Skeletal muscle satellite cell (primary cell): ENCODE measurements around the gene NUB1.
A peak's percentile ranks its signal among the peaks of the same experiment; 100 is the strongest.

ENCODE experiments used
- H3K27me3 ChIP-seq: 2 replicates; pipeline ENCODE4 v1.7.0; 2013; ENCODE audit warnings: low read length; ENCODE audit not compliant: control insufficient read depth, insufficient read depth
- H3K36me3 ChIP-seq: 2 replicates; pipeline ENCODE4 v1.7.0; 2013; ENCODE audit warnings: mild to moderate bottlenecking, control low read depth, low read length; ENCODE audit not compliant: insufficient read depth
- H3K4me1 ChIP-seq: 2 replicates; pipeline ENCODE4 v1.7.0; 2013; ENCODE audit warnings: low read length; ENCODE audit not compliant: control insufficient read depth, insufficient read depth
- H3K4me2 ChIP-seq: 2 replicates; pipeline ENCODE4 v1.7.0; 2013; ENCODE audit warnings: mild to moderate bottlenecking, low read length
- H3K4me3 ChIP-seq: 2 replicates; pipeline ENCODE4 v1.7.0; 2013; ENCODE audit warnings: low read length
- H3K9ac ChIP-seq: 2 replicates; pipeline ENCODE4 v1.7.0; 2013; ENCODE audit warnings: mild to moderate bottlenecking, low read depth, low read length, moderate library complexity
- H3K9me3 ChIP-seq: replicated peaks from 2 replicates; pipeline ENCODE4 v1.7.0; 2013; ENCODE audit warnings: mild to moderate bottlenecking, control low read depth, low read length

The NUB1 gene

GRCh38 chr7:151336027-151336708 is 5.4 kb upstream of the NUB1 start:
- Histone ChIP-seq H3K4me2 (no peak overlapping the region), H3K4me3 (no peak overlapping the region), H3K27me3 (peaks cover 39% of the 10 kb centered on the region), H3K9me3 (no peaks in the 10 kb centered on the region), H3K36me3 (no peaks in the 10 kb centered on the region), H3K4me1 (peaks cover 1% of the 10 kb centered on the region), H3K9ac (no peak overlapping the region)

GRCh38 chr7:151337346-151337745 is 4.3 kb upstream of the NUB1 start:
- H3K4me2 ChIP-seq = no peak overlapping the region
- H3K9me3 ChIP-seq = no peaks in the 10 kb centered on the region
- H3K27me3 ChIP-seq = peaks cover 37% of the 10 kb centered on the region
- no peak overlapping the region for H3K4me3 ChIP-seq
- H3K4me1 ChIP-seq = peaks cover 3% of the 10 kb centered on the region
- no peaks in the 10 kb centered on the region for H3K36me3 ChIP-seq
- H3K9ac ChIP-seq = no peak overlapping the region

GRCh38 chr7:151338809-151339208 is 2.8 kb upstream of the NUB1 start:
- no peaks in the 10 kb centered on the region for H3K36me3 ChIP-seq

GRCh38 chr7:151339651-151340382 is 1.8 kb upstream of the NUB1 start:
- Histone ChIP-seq H3K36me3 (no peaks in the 10 kb centered on the region), H3K4me3 (no peak overlapping the region), H3K4me2 (peak overlapping the region; percentile 8), H3K27me3 (peaks cover 18% of the 10 kb centered on the region), H3K4me1 (peaks cover 7% of the 10 kb centered on the region), H3K9me3 (no peaks in the 10 kb centered on the region), H3K9ac (no peak overlapping the region)

More at GRCh38 chr7:151338809-151339208, 2.8 kb upstream of the NUB1 start:
- Histone ChIP-seq H3K9me3 (no peaks in the 10 kb centered on the region), H3K4me3 (no peak overlapping the region), H3K4me1 (peaks cover 7% of the 10 kb centered on the region), H3K27me3 (peaks cover 27% of the 10 kb centered on the region), H3K4me2 (no peak overlapping the region), H3K9ac (no peak overlapping the region)

DNA sequence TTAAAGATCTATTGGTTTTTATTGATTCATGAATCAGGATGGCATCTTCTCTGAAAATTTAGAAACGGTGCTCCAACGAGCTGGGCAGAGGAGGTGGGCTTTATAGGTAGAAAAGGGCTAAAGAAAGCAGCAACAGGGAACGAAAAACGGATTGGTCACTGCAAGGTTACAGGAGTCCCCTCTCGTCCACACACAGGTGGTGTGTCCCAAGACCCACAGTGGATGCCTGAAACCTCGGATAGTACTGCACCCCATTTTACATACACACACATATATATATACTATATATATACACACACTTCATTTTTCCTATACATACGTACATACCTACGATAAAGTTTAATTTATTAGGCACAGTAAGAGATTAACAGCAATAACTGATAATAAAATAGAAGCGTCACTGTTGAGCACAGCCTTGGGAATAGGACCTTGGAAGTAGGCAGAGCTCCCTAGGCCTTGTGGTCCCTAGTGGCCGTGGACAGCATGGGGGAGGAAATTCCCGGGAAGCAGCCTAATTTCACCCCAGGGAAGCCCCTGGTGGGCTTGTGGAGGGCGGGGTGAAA is 737 bp upstream of the NUB1 start:
- Histone ChIP-seq H3K9ac (no peak overlapping the region), H3K4me1 (peaks cover 7% of the 10 kb centered on the region), H3K9me3 (no peaks in the 10 kb centered on the region), H3K27me3 (peaks cover 7% of the 10 kb centered on the region), H3K4me3 (peak overlapping the region; percentile 93), H3K4me2 (peak overlapping the region; percentile 77), H3K36me3 (peaks cover 4% of the 10 kb centered on the region)

DNA sequence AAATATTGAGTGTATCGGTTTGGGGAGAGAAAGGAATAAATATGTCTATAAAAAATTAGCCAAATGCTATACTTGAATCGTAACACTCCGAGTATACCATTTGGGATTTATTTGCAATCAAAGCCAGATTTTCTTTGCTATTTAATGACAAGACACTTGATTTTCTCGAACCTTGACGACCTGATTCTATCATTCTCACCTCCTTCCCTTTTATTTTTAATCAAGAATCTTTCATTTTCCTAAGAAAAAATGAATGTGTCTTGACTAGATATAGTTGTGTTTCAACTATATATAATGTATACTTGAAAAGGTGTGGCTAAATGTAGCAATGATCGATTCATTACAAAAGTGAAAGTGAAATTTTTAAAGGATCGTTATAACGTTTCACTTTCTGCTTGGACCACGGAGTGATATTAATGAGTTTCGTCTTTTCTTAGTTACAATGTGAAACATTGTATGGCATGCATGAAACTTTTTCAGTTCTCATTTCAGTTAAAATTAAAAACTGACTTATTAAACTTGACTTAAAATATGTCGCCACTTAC is 562 bp downstream of the NUB1 start:
- Histone ChIP-seq H3K4me2 (peak overlapping the region; percentile 86), H3K9ac (peak overlapping the region; percentile 88), H3K27me3 (no peaks in the 10 kb centered on the region), H3K9me3 (no peaks in the 10 kb centered on the region), H3K36me3 (peaks cover 14% of the 10 kb centered on the region), H3K4me3 (peak overlapping the region; percentile 93), H3K4me1 (peaks cover 7% of the 10 kb centered on the region)

DNA sequence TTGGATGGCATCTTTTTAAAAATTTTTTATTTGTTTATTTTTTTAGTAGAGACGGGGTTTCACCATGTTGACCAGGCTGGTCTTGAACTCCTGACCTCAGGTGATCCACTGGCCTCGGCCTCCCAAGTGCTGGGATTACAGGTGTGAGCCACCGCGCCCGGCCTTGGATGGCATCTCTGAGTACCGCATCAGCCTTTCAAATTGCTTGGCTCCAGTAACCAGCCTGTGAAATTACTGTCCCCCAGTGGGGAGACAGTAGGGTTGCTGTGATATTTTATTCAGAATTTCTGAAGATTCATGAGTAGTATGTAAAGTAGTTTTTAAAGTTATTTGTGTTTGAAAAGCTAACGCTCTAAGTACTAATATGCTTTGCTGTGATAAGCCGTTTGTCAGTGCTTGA is 1.2 kb downstream of the NUB1 start:
- peaks cover 14% of the 10 kb centered on the region for H3K36me3 ChIP-seq
- H3K4me2 ChIP-seq = peak overlapping the region; percentile 86
- peaks cover 7% of the 10 kb centered on the region for H3K4me1 ChIP-seq
- peak overlapping the region; percentile 93 for H3K4me3 ChIP-seq
- H3K9me3 ChIP-seq = no peaks in the 10 kb centered on the region
- peak overlapping the region; percentile 88 for H3K9ac ChIP-seq
- no peaks in the 10 kb centered on the region for H3K27me3 ChIP-seq

DNA sequence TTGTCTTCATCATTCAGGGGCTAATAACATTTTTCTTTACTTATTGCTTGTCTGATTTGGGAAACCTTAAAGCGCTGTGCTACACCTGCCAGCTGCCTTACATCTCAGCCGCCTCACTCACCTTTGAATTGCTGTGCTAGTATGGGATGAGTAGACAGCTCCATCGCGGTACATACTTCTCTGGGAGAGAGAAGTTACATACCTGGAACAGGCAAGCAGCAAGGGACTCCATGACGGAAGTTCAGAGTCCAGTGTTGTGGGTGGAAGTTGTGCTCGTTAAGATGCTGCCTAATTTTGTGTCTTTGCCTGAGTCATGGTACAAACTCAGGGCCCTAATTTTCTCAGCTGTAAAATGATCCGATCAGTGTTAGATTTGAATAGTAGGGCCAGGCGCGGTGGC is 1.9 kb downstream of the NUB1 start:
- no peaks in the 10 kb centered on the region for H3K27me3 ChIP-seq
- peaks cover 7% of the 10 kb centered on the region for H3K4me1 ChIP-seq
- no peaks in the 10 kb centered on the region for H3K9me3 ChIP-seq
- no peak overlapping the region for H3K4me3 ChIP-seq
- peaks cover 14% of the 10 kb centered on the region for H3K36me3 ChIP-seq
- H3K4me2 ChIP-seq = no peak overlapping the region
- no peak overlapping the region for H3K9ac ChIP-seq

DNA sequence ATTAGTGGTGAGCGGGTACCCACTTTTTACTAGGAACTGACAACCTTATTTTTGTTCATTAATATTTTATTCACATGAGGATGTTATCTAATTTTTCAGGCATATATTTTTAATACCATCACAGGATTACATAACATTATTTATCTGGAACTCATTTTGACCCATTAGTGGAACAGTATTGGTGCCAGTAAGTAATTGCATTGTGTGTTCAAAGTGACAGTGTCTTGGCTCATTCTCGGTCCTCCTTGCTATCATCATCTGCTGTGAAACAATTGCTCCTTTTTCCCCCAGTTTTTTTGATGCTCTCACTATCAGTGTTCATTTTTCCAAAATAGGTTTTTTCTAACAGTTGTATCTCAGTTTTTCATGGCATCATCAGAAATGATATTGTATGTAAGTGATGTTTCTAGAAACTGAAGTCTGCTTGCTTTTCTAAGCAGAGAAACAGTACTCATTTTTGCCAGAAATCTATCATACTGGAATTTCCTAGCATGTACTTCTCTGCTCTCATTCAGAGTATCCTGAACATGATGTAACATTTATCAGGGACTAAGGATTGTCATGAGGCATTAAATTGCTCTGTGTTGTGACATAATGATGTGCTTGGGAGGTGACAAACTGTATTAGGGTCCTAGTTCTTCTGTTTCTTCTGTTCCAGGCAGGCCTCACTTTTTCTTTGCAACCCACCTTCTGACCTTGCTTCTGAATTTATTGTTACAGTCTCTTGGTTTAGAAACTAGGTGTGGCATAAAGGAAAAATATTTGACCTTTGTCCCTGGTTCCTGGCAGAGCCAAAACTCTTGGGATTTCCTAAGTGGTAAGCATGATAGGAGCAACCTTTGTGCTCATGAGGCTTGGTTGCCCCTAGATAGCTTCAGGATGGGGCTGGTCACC is 4.2 kb downstream of the NUB1 start:
- Histone ChIP-seq H3K27me3 (no peaks in the 10 kb centered on the region), H3K4me1 (peaks cover 7% of the 10 kb centered on the region), H3K9me3 (no peaks in the 10 kb centered on the region), H3K4me2 (no peak overlapping the region), H3K9ac (no peak overlapping the region), H3K4me3 (no peak overlapping the region), H3K36me3 (peaks cover 28% of the 10 kb centered on the region)

GRCh38 chr7:151346470-151346769 is 4.8 kb downstream of the NUB1 start:
- H3K36me3 ChIP-seq = peaks cover 32% of the 10 kb centered on the region
- H3K9me3 ChIP-seq = no peaks in the 10 kb centered on the region
- no peaks in the 10 kb centered on the region for H3K27me3 ChIP-seq
- no peak overlapping the region for H3K9ac ChIP-seq
- H3K4me1 ChIP-seq = peaks cover 3% of the 10 kb centered on the region
- H3K4me3 ChIP-seq = no peak overlapping the region
- no peak overlapping the region for H3K4me2 ChIP-seq

DNA sequence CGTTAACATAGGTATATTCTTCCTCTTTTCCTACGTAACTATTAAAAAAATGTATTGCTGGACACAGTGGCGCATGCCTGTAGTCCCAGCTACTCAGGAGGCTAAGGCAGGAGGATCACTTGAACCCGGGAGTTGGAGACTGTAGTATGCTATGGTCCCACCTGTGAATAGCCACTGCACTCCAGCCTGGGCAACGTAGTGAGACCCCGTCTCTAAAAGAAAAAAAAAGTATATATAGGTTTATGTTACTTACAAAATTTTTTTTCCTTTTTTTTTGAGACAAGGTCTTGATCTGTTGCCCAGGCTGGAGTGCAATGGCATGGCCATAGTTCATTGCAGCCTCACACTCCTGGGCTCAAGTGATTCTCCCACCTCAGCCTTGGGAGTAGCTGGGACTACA is 5.6 kb downstream of the NUB1 start:
- H3K4me3 ChIP-seq = no peak overlapping the region
- peaks cover 39% of the 10 kb centered on the region for H3K36me3 ChIP-seq
- no peaks in the 10 kb centered on the region for H3K9me3 ChIP-seq
- H3K9ac ChIP-seq = no peak overlapping the region
- no peaks in the 10 kb centered on the region for H3K27me3 ChIP-seq
- no peak overlapping the region for H3K4me2 ChIP-seq
- peaks cover 3% of the 10 kb centered on the region for H3K4me1 ChIP-seq
